D341Med (cell line): ENCODE measurements around the gene ARHGAP25.

Experiments used
- DNase-seq: peaks from one replicate; pipeline ENCODE4 v3.0.0; 2012; ENCODE audit warnings: low spot score

ARHGAP25 gene

DNA sequence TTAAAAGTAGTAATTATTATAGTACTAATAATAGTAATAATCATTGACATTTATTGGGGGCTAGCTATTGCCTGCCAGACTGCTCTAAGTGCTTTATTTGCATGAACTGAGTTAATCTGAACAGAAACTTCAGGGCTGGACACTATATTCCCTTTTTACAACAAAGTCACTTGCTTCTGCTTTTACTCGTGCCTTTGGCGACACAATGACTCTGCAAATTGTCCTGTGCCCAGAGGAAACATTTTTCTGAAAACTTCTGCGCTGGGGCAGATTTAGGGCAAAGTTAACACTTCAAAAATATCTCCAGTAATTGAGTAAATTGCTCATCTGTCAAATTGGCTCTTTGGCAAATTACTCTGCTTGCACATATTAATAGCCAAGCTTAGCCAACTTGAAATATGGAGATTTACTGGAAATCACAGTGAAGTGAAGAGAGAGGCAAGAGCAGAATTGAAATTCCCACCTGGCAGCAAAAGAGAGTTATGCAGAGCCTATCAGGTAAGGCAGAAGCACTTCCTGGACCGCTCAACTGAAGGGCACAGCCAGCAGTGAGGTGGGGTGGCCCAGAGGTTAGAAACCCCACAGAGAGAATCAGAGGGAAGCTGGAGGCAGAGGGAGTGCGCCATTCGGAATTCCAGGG, 100.2 kb downstream of the ARHGAP25 start:
- DNase-seq = no peak

DNA sequence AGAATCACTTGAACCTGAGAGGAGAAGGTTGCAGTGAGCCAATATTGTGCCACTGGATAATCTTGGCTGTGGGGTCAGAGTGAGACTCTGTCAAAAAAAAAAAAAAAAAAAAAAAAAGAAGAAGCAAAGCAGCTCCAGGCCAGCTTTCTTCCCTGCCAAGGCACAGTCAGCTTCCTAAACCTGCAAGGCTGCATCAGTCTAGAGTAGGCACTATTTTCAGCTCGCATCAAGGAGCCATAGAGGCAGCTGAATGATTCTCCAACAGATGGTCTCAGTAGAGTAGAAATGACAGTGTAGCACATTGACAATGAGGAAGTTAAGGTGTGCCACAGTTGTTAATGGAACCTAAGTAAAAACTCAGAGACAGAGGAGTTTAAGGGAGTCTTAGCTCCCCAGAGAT, 101.0 kb downstream of the ARHGAP25 start:
- no peak for DNase-seq

DNA sequence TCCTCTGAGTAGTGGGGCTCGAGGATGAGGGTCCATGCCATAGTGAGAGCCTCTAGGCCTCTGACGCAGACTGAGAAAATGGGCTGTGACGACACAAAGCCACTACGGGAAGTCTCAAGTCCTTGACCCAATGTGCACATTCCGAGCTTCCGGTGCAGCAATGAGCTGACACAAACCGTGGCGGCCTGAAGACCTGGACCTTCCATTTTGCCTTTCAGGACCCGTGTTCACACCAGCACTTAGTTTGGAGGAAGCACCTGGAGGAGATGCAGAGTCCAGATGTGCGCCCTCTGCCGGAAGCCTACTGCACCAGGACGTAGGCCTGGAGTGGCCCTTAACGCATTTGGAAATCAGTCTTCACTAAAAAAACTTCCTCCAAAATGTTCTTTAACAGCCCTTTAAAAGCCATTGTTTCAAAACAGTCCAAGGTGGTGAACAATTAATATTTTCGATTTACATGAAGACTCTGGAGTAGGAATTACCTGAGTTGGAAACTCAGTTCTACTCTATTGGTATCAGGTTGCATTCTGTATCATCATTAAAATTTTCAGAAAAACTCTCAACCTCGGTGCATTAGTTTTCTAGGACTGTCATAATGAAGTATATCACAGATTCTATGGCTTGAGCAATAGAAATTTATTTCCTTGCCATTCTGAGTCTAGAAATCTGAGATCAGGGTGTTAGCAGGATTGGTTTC, 102.7 kb downstream of the ARHGAP25 start:
- DNase-seq = no peak

DNA sequence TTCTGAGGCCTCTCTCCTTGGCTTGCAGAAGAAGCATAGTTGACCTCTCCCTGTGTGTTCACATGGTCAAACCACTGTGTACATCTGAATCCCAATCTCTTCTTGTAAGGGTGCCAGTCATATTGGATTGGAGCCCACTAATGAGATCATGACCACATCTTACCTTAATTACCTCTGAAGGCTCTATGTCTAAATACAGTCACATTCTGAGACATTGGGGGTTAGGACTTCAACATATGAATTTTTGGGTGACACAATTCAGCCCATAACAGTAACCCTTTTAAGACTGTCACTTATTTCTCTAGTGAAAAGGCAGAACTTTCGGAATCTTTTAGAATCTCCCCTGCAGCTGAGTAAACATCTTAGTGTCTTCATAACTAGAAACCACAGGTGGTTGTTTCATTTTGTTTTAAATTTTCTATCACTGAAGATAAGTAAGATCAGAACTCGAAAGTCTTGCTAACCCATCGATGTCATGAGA, 103.3 kb downstream of the ARHGAP25 start:
- DNase-seq = no peak

DNA sequence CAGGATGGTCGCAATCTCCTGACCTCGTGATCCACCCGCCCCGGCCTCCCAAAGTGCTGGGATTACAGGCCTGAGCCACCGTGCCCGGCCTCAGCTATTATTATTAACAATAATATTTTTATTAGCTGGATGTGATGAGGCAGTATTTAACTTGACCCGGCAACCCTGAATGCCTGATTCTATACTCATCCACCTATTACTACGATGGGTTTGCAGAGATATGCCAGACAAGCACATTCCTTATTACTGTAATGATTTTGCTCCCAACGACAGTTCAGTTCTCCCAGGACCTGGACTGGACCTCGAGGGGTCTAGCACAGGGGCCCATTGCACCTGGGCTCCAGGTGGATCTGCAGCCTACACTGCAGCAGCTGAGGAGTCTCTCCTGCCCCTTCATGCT, 104.0 kb downstream of the ARHGAP25 start:
- no peak for DNase-seq

DNA sequence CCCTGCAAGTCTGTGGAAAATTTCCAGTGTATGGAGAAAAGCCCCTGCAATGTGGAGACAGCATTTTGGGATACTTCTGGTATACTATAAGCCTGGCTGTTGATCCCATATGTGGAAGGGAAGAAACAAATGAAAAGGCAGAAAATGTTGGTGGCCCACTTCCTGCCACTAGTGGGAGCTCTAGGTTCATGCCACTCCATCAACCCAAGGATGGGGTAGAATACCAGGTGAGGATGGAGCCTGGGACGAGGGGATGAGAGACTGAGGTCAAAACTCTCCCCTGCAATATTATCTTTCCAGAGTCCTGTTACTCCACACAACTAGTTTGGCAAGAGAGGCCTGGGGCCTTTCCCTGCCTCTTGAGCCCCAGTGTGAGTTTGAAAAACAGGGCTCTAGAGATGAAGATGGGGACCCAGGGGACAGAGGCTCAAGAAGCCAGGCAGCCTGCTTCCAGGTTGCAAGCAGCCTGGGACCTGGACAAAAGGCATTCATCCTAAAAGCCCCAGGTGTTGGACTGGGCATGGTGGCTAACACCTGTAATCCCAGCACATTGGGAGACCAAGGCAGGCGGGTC, 104.7 kb downstream of the ARHGAP25 start:
- DNase-seq = no peak

DNA sequence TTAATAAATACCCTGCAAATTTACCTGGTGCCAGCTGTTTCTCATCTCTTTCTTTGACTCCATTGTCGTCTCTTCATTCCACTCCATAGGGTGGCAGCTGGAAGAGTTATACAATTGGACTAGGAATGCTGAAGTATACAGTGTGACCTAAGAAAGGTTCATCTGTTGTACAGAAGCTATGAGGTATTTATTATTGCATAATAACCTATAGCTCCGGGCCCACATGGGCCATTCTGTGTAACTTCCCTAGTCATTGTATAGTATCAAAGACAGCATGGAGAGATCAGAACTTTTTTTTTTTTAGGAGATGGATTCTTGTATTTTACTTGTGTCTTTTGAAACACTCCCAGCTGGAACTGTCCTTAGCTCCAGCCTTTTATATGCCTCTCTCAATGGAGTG, 110.4 kb downstream of the ARHGAP25 start:
- DNase-seq = no peak

DNA sequence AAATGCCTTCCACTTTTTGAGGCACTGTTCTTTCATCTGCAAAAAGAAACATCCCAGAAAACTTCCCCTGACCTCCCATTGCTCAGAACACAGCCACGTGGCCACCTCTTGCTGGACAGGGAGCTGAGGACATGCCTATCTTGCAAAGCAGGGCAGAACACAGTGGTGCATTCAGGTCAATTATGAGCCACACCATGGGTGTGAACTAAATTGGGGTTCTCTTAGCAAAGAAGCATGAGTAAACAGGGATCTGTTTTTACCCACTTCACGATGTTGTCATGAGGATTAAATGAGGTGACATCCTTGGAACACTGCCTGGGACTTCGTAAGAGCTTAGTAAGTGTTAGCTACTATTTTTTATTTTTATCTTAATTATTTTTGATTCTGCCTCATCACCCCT, 111.5 kb downstream of the ARHGAP25 start:
- no peak for DNase-seq

DNA sequence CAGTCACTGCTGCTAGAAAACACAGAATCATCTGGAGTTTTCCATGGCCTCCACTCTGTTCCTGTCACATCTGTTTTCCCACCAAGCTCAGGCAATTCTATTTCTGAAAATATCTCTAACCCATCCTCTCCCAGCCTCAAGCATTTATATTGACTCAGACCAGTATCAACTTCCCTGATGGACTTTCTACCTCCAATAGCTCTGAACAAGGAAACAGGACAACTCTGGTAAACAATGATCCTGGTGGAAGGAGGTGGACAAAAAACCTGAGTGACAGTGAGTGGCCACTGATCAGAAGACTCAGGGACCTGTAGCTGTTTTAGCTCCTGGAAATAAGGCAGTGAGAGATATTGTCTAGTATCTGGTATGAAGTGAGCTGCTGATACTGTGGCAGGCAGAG, 113.1 kb downstream of the ARHGAP25 start:
- no peak for DNase-seq

DNA sequence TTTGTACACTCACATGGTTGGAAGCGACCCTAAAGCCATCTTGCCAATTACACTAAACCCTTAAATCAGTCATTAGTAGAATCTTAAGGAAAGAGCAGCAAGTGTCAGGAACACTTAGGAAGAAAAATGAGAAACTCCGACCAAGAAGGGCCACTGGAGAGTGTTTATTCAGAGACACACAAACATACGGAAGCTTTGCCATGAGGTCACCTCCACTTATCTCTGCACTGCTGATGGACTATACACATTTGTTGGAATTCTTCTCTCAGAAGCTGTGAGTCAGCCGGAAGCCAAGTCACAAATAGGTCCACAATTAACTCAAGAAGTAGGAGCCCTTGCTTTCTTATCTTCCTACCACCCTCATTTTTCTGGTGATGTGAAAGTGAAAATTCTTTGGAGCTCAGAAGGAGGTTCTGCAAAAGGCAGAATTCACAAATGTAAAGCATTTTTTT, 115.0 kb downstream of the ARHGAP25 start:
- DNase-seq = no peak

DNA sequence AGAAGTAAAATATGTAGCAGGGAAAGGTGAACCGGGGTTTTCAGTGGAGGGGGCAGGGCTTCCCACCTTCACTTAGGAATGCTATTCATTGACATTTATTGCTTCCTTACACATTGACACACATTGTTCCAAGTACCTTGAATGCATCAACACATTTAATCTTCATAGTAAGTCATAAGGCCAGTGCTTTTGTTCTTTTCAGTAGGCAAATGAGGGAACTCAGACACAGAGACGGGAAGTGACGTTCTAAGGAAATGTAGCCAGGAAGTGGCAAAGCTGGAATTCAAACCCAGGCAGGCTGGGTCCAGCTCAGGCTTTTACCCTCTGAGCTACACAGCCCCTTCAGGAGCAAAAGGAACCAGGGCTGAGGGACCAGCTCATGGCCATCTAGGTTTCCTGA, 115.9 kb downstream of the ARHGAP25 start:
- DNase-seq = no peak

DNA sequence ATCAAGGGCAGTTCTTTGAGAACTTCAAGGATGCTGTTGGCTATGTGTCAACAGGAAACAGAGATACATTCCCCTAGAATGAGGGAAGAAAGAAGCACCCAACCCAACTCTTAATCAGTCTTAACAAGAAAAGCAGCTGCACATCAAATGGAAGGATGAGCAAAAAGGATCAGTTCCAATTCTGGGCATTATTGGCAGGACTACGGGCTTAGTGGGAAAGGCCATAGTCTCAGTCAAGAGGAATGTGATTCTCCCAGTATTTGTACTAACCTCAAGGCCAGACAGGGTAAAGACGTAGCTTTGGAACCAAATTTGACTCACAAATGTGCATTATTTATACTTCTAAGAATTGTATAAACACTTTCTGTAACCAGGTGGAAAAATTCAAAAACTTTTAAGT, 118.4 kb downstream of the ARHGAP25 start:
- no peak for DNase-seq

DNA sequence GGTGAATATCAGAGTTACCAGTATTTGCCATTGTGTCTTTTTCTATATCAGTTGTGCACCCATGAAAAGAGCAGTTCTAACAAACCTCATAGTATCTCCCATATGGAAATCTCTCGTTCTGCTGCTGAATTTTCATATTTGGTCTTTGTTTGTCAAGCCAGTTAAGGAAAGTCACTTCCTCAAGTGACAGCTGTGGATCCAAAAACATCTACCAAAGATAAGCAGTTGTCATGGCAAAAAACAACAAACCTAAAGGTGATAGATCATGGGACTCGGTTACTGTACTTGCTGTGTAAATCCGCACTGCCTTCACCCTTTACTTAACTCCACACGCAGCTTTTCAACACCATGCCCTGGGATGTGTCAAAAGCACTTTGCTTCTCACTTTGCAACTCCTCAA, 119.3 kb downstream of the ARHGAP25 start:
- DNase-seq = no peak

DNA sequence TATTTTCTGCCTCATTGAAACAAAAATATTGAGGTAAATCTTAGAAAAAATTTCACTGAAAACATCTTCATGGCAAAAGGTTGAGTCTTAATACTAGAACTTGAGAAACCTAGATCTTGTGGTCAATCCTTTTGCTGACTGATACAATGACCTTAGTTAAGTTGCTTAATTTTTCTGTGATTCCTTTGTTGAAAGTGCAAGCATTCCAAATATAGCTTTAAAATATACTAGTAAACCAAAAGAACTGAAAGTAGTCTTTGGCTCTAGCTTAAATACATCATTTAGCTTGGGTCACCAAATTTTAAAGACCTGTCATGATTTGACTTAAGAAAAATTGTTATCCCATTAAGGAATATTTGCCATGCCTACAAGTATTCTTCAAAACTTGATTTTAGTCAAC, 119.9 kb downstream of the ARHGAP25 start:
- no peak for DNase-seq

DNA sequence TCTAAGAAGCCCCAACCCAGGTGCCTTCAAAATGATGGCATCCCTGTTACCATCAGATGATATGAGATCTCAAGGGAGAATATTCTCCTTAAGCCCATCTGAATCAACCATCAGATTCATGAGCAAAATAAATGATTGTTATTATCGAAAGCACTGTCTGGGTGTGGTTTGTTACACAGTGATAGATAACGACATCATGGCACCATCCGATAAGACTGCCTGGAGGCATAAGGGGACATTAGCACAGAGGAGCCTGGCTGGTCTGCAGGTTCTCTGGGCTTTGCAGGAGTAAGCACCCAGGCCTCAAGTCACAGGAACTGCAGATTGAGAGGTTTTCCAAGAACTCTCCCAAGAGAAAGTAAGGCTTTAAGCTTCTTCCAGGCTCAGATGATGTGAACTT, 120.9 kb downstream of the ARHGAP25 start:
- no peak for DNase-seq

DNA sequence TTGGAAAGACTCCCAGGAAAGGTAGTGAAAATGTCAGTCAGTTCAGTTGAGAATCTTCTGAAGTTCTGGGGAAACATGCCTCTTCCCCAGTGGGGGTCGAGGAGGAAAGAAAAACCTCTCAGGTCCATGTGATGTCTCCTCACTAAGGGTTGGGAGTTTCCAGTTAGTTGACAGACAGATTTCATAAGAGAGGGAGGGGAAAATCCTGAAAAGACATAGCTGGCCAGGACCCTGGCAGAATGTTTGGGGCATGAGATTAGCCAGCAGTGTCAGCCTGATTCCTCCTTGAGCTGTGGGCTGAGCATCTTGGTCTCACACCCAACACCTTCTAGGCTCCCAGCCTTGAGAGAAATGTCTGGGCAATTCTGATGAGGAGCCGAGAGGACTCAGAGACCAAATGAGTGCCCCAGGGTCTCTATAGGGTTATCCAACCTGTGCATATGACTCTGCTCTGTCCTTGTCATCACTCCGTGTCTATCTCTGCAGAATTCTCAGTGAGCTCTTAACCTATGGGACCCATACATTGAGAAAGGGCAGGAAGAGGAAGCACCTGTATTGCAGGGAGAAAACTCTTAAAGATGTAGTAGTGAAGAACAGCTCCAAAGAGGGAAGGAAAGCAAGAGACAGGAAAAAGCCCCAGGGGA, 122.7 kb downstream of the ARHGAP25 start:
- DNase-seq = no peak

DNA sequence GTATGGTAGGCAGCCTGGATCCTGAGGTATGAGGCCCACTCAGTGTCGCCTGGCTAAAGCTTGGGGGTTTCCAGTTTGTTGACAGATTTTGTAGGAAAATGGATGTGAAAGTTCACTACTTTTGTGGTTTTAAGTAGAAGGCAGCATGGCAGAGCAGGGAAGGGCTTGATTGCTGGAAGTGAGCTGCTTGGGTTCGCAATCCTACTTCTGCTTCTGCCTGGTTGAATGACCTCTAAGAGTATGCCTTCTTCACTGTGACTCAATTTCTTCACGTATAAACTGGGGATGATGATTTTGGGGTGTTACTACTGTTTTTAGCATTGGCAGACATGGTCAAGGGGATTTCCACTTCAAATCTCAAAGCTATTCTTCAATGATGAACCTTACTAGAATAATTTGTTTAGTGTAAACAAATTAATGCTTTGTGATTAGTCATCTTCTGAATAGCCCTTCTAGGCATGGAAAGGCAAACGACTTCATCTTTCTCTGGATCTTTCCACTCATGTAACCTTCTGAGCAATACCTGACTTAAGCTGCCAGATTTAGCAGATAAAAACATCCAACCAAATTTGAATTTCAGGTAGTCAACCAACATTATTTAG, 123.3 kb downstream of the ARHGAP25 start:
- DNase-seq = no peak

DNA sequence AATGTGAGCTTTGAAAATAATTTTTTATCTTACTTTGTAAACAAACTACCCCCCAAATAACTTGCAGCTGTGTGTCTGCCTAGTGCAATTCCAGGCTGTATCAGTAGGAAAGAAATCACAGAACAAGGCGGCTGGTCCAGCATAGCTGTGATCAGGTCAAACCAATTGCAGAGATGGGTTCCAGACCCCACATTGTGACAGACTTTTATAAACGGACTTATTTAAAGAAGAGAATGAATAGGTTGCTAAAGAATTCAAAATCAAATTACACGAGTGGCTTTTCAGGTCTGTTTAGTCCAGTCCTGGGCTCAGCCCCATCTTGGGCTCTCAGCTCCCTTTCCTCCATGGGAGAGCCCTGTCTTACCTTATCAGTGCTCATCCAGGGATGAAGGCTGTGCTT, 125.5 kb downstream of the ARHGAP25 start:
- DNase-seq = no peak

DNA sequence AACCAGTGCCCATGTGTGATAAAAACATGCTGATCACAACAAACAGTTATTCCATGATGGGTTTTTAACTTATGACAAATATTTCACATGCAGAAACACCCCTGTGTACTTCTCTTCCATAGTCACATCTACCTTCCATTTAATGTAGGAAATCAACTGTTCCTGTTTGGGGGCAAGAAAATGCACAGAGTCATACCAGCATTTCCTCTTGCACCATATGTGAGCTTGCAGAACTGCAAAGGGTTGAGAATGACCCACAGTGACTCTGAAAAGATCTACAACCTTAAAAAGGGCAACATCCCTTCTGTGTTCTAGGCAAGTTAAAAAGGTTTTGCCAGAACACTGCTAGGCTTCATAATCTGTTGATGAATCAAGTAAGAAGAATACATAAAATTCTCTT, 126.7 kb downstream of the ARHGAP25 start:
- no peak for DNase-seq

DNA sequence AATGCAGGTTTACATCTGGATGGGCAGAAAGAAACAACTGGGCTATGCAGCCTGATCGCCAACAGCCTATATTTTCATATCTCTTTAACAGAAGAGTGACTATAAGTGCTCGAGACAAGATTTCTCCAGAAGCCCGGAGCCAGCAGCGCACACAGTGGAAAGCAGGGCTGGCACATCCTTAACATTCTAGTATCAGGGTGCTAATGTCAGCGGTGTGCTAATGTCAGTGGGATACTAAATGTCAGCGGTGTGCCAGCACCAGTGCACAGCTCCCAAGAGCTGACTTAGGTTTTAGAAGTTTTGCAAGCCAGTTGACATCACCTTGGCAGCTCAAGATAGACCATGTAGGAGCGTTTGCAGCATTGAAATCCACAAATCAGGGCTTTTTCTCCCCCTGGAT, 128.3 kb downstream of the ARHGAP25 start:
- DNase-seq = no peak

DNA sequence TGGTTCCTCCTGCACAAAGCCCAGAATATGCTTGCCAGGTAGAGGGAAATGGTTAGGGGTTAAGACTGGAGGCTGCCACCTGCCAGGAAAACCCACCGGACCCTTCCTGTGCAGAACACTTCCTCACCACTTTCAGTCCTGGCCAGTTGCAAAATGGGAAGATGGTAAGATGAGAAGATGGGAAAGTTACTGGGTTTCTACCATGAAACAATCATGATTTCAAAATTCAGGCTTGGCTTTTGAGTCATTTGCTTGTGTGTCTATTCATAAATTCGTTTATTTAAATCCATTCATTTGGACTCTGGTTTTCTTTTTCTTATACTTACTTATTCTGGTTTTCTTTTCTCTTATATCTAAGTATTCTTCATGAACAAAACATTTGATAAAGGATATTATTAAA, 129.4 kb downstream of the ARHGAP25 start:
- no peak for DNase-seq

DNA sequence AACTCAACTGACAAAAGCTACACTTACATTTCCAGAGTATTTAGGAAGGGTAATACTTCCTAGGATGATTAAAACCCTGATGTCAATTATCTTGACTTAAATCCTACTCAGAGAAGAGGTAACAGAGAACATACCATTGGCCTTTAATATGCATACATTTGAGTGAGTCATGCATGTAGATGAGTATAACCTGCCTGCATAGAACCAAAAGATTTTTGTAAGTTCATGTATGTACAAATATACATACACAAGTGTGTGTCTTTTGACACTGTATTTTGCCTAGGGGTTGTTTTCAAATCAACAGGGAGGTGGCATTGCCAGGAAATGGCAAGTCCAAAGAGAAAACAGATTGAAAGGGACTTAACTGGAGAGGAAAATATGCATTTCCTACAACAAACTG, 130.5 kb downstream of the ARHGAP25 start:
- no peak for DNase-seq

DNA sequence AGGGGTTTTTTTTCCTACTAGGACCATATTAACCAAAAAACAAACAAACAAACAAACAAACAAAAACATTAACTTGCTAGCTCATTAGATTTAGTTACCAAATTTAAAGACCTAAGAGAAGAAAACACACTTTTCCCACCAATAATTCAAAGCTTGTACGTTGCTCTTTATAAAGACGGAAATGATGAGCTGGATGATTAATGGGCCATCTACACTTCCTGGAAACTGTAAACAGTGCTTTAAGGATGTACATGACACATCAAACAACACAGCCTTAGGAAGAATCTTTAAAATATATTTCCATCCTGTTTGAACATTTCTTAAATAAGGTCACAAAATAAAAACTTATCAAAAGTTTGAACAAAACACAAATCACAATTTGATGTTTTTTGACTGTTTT, 135.6 kb downstream of the ARHGAP25 start:
- DNase-seq = no peak
